C4-2B (cell line): ENCODE measurements around the gene HLTF.

Experiments
- ZFX ChIP-seq: fragments of 450-650 bp; IDR thresholded peaks from 2 replicates; pipeline ENCODE4 v1.6.1; 2017
- TF ChIP-seq, protein P1 (sequence below): fragments of 450-650 bp; conservative IDR thresholded peaks from 2 replicates; pipeline ENCODE4 v1.5.1; 2017; ENCODE audit warnings: mild to moderate bottlenecking

DNA sequence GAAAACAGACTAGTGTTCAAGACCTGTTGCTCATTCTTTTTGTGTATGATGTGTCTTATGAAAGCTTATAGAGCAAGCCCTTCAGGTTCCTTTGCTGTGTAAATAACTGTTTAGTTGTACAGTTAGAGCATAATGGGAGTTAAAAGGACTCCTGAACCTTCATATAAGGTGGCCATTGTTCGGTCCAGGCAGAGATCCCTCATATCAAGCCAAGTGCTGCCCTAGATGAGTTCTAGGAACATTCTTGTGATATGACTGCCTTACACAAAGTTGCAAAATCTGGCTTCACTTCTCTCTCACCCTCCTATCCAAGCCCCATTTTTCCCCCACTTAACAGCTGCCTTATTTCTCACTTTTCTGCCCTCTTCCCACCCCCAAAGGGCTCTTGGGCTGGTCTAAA, 68.1 kb downstream of the HLTF start:
- TF ChIP-seq, protein P1, sequence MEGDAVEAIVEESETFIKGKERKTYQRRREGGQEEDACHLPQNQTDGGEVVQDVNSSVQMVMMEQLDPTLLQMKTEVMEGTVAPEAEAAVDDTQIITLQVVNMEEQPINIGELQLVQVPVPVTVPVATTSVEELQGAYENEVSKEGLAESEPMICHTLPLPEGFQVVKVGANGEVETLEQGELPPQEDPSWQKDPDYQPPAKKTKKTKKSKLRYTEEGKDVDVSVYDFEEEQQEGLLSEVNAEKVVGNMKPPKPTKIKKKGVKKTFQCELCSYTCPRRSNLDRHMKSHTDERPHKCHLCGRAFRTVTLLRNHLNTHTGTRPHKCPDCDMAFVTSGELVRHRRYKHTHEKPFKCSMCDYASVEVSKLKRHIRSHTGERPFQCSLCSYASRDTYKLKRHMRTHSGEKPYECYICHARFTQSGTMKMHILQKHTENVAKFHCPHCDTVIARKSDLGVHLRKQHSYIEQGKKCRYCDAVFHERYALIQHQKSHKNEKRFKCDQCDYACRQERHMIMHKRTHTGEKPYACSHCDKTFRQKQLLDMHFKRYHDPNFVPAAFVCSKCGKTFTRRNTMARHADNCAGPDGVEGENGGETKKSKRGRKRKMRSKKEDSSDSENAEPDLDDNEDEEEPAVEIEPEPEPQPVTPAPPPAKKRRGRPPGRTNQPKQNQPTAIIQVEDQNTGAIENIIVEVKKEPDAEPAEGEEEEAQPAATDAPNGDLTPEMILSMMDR: no peak
- no peak for TF ChIP-seq ZFX
